T-helper 1 cell (primary cell): ENCODE results near the gene KIF1C.
"Not testable (repeated sequence)": the region's sequence is repeated elsewhere in the genome, so short reads cannot be mapped to it uniquely, and the experiment has no call there.

ENCODE experiments used
- DNase-seq, 5 donors: peaks; one replicate each; pipeline ENCODE4 v3.0.0-alpha.2; 2012 to 2020

KIF1C gene

GRCh38 chr17:5002121-5002788 is 4.5 kb downstream of the KIF1C start:
- DNase-seq, result no peak

DNA sequence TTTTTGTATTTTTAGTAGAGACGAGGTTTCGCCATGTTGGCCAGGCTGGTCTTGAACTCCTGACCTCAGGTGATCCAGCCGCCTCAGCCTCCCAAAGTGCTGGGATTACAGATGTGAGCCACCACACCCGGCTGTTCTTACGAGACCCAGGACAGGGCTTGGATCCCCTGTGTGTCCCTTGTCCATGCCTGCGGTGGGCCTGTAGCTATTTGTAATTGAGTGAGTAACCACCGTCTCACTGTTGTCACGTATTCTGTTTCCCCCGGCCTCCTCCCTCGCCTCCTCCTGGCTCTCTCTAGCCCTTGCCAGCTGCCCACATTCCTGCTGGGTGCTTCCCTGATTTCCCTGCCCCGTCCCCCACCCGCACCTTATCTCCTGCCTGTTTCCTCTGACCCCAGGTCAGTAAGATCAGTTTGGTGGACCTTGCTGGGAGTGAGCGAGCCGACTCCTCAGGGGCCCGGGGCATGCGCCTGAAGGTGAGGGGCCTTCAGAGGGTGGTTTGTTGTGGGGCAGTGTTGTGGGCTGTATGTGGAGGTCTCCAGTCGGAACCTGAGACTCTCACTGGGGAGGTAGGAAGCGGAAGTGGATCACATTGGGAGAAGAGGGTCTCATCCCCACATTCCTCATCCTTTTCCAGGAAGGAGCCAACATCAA is 5.6 kb downstream of the KIF1C start:
- no peak for DNase-seq

DNA sequence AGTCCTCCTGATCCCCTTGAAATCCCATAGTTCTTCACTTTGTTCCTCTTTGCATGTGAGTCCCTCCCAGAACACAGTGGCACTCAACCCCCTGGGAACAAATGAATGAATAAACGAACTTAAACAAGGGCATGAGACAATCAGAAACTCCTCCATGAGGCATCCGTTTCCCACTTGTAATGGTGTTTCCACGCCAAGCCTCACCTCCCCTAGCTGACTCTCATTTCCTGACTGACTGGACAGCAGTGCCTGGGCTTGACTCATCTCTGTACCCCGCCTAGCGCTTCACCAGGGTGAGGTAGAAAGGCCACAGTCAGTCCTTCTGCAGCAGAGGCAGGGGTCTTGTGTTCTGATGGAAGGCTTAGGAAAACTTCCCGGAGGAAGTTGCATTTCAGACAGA is 14.2 kb downstream of the KIF1C start:
- DNase-seq, result peak in 1 of 5 donors; percentile 70

- no peak for DNase-seq
These were observed 16.6 kb downstream of the KIF1C start for GRCh38 chr17:5014357-5014756.

GRCh38 chr17:5019475-5019956 is 21.8 kb downstream of the KIF1C start:
- DNase-seq, result peak in 1 of 5 donors; percentile 47

- DNase-seq, result no peak
These were observed 22.8 kb downstream of the KIF1C start for GRCh38 chr17:5020502-5021023.

DNA sequence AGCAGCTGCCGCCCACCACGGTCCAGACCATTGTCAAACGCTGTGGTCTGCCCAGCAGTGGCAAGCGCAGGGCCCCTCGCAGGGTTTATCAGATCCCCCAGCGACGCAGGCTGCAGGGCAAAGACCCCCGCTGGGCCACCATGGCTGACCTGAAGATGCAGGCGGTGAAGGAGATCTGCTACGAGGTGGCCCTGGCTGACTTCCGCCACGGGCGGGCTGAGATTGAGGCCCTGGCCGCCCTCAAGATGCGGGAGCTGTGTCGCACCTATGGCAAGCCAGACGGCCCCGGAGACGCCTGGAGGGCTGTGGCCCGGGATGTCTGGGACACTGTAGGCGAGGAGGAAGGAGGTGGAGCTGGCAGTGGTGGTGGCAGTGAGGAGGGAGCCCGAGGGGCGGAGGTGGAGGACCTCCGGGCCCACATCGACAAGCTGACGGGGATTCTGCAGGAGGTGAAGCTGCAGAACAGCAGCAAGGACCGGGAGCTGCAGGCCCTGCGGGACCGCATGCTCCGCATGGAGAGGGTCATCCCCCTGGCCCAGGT is 24.5 kb downstream of the KIF1C start:
- DNase-seq, result no peak

- DNase-seq, result no peak
These were observed 25.9 kb downstream of the KIF1C start for GRCh38 chr17:5023588-5024147.

- no peak for DNase-seq
These were observed 26.9 kb downstream of the KIF1C start for GRCh38 chr17:5024604-5025003.

GRCh38 chr17:5027299-5027698 is 29.5 kb downstream of the KIF1C start:
- no peak for DNase-seq

DNA sequence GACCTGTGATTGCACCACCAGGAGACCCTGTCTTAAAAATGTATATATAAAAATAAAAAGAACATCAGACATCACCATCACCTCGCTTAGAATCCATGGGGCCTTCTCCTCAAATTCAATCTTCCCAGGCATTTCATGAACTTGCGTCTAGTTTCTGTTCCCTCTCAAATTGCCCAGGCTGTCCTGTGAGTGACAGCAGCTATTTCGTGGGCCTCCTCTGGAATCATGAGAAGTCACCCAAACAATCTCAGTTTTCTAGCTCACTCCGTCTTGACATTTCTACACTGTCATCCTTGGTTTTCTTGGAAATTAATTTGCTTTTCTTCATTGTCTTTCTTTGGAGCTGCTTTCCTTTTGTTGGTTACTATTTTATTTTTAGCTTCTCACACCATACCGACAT is 30.2 kb downstream of the KIF1C start:
- no peak for DNase-seq

- not testable (repeated sequence) for DNase-seq
These were observed 32.4 kb downstream of the KIF1C start for GRCh38 chr17:5030168-5030567.

- peak; percentile 56 to 81 (median 73) for DNase-seq
These were observed 33.8 kb downstream of the KIF1C start for GRCh38 chr17:5031365-5032082.

GRCh38 chr17:5032865-5033264 is 35.1 kb downstream of the KIF1C start:
- no peak for DNase-seq

GRCh38 chr17:5033352-5034015 is 35.7 kb downstream of the KIF1C start:
- no peak for DNase-seq

GRCh38 chr17:5034063-5034462 is 36.3 kb downstream of the KIF1C start:
- no peak for DNase-seq

DNA sequence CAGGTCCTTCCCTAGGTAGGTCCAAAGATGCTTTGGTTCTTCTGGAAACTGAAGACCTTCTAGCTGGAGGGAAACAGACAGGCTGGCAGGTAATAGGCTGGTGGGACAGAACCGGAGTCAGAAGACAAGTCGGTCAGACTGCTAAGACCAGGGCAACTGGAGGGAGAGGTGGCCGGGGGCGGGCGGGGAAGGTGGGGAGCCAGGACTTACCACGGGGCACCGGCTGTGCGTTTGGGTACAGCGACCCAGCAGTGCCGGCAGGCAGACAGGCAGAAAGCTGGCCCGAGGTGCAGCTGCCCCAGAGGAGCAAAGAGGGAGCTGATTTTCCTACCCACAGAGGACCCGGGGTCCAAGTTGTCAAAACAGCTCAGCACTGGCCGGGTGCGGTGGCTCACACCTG is 36.9 kb downstream of the KIF1C start:
- DNase-seq, result no peak

- DNase-seq, result no peak
These were observed 37.6 kb downstream of the KIF1C start, which contains the start of gene SLC52A1 for GRCh38 chr17:5035315-5035714. SLC52A1 (minus strand) TSS chr17:5035426; CDS start chr17:5034606, 820 bp downstream.

DNA sequence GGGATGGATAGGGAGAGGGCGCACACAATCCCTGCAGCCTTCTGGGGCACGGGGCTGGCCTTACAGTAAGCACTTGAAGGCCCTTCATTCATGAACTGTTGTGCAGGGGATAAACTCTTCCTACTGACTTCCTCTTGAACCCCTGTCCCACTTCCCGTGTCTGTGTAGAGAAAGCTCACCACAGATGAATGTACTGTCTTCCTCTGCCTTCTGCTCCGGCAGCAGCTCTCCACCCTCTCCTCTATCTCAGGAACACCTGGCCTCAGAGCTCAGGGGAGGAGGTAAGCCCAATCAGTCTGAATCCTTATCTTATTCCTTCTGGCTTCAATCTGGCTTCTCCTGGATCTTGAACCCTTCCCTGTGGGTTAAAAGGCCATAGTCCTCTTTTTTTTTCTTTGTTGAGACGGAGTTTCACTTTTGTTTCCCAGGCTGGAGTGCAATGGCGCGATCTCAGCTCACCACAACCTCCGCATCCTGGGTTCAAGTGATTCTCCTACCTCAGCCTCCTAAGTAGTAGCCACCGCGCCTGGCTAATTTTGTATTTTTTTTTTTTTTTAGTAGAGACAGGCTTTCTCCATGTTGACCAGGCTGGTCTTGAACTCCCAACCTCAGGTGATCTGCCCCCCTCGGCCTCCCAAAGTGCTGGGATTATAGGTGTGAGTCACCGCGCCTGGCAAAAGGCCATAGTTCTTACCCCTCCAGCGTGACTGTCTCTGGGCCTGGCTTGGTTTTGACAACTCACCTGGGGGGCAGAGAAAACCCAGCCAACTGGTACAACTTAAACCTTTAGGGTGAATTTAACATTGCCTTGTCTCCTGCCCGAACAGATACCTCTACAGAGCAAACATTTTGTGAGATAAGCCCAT is 44.6 kb downstream of the KIF1C start:
- DNase-seq, result peak in 1 of 5 donors; percentile 52

GRCh38 chr17:5043524-5043923 is 45.8 kb downstream of the KIF1C start:
- DNase-seq, result no peak

GRCh38 chr17:5044630-5045029 is 46.9 kb downstream of the KIF1C start:
- DNase-seq, result no peak
